Urinary bladder (tissue), 4 donors: ENCODE measurements around the gene ELFN2. TPM values are rescaled to one million over a fixed set of nuclear protein-coding genes. Genes with fewer than 3 reads are reported as not detected.
"Not testable (repeated sequence)": the region's sequence is repeated elsewhere in the genome, so short reads cannot be mapped to it uniquely, and the experiment has no call there.

Experiments
- DNase-seq: peaks from one replicate; pipeline ENCODE4 v3.0.0-alpha.2; 2015; ENCODE audit errors: extremely low spot score
- H3K27ac ChIP-seq: one replicate; pipeline ENCODE4 v1.5.1; 2013; ENCODE audit warnings: low read depth, mild to moderate bottlenecking, moderate library complexity
- H3K36me3 ChIP-seq: one replicate; pipeline ENCODE4 v1.6.1; 2013; ENCODE audit warnings: mild to moderate bottlenecking, moderate library complexity; ENCODE audit not compliant: insufficient read depth
- H3K4me1 ChIP-seq: one replicate; pipeline ENCODE4 v1.6.1; 2013; ENCODE audit warnings: mild to moderate bottlenecking, moderate library complexity; ENCODE audit not compliant: insufficient read depth
- H3K4me3 ChIP-seq: one replicate; pipeline ENCODE4 v1.5.1; 2013; ENCODE audit warnings: low read depth, low read length
- WGBS: extraction: QIAGEN DNeasy Blood & Tissue Kit; methylation state at CpG from one replicate; pipeline ENCODE4 v1.1.7; 2013; 5-methylcytosine and 5-hydroxymethylcytosine counted together
- polyA plus RNA-seq: library from polyadenylated mRNA; stranded (reverse); fragments of 200-250 nt; gene quantifications from one replicate; pipeline ENCODE4 v1.2.3, GENCODE V29; 2013
- total RNA-seq: library from RNA; depleted of rRNA; stranded (reverse); fragments of >200 nt; gene quantifications from one replicate; pipeline ENCODE4 v1.2.3, GENCODE V29; 2014
- donor health status: healthy with polysubstance abuse.
- donor health status: healthy.

ELFN2 gene
- total and polyA plus RNA-seq, 2 donors, result 0.05 to 0.21 TPM

- not testable (repeated sequence) for DNase-seq, H3K27ac ChIP-seq
- 39% methylated on average over 6 of the region's 6 CpGs for WGBS
Observed at GRCh38 chr22:37328538-37329237, 98.6 kb downstream of the ELFN2 start.

GRCh38 chr22:37328017-37328416 lies 99.3 kb downstream of the ELFN2 start:
- 70% methylated on average over 8 of the region's 8 CpGs for WGBS
- no peaks in the 10 kb centered on the region for H3K36me3 ChIP-seq
- peaks cover 2% of the 10 kb centered on the region for H3K4me1 ChIP-seq
- H3K4me3 ChIP-seq, result no peak overlapping the region
- DNase-seq, result no peak
- H3K27ac ChIP-seq, result no peak overlapping the region

More at GRCh38 chr22:37328538-37329237, 98.6 kb downstream of the ELFN2 start:
- H3K36me3 ChIP-seq, H3K4me3 ChIP-seq, H3K4me1 ChIP-seq: not testable (repeated sequence)

DNA sequence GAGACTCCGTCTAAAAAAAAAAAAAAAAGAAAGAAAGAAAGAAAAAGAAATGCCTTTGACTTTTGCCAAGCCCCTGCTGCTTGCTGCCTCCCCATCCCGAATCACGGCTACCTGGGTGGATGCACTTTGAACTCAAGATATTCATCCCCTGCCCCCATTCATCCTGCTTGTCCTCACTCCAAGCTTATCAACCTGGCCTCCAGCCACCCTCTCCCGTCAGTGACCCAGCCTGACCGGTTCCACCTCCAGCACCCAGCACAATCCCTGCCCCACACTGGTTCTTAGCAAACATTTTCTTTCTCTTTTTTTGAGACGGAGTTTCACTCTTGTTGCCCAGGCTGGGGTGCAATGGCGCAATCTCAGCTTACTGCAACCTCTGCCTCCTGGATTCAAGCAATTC lies 100.6 kb downstream of the ELFN2 start:
- 47% methylated on average over 7 of the region's 7 CpGs for WGBS
- Histone ChIP-seq H3K4me1 (peaks cover 2% of the 10 kb centered on the region), H3K36me3 (no peaks in the 10 kb centered on the region), H3K4me3 (no peak overlapping the region), H3K27ac (no peak overlapping the region)
- no peak for DNase-seq

DNA sequence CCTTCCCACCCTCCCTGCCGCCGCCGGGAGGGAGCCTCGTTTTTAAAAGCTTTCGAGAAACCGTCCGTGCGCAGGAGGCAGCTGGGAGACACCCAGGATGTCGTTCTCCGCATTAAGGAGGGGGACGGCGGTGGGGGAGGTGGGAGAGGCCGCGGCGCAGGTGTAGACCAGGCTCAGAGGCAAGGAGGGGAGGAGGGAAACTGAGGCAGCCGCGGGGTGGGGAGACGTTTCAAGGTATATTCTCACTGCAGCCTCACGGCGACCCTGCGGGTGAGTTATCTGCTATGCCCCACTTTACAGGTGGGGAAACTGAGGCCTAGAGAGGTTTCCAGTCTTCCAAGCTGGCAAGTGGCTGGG lies 102.3 kb downstream of the ELFN2 start:
- H3K4me1 ChIP-seq, result peaks cover 2% of the 10 kb centered on the region
- H3K27ac ChIP-seq, result no peak overlapping the region
- H3K36me3 ChIP-seq, result no peaks in the 10 kb centered on the region
- DNase-seq, result no peak
- H3K4me3 ChIP-seq, result no peak overlapping the region
- 3% methylated on average over 21 of the region's 21 CpGs for WGBS

DNA sequence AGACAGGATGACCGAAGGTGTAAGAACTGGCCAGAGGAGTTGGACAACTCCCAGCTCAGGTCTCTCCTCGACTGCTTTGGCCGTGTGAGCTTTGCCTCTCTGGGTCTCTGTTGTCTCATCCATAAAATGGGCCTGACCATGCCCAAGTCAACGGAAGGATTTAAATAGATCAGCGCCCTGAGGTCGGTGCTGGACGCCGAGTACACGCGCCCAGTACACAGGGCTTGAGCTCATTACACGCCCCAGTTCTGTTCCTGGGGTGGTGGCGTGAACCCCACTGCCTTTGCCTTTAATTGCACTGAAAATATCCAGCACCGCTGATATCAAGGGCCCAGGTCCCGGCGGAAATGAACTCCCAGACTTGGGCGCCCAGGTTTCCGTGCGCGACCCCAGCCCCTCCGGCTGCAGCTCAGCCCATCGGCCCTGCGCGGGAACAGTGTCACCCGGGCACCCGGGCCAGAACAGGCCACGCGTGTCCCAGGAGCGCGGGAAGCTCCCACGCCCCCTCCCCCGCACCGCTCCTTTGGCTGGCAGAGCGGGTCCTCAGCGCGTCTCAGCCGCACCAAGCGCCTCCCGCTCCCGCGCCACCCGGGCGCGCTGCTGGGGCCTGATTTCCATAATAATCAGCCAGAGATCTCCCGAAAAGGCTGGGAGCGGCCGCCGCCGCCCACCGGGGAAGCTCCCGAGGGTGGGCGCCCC lies 102.8 kb downstream of the ELFN2 start:
- WGBS, result 7% methylated on average over 51 of the region's 51 CpGs
- H3K27ac ChIP-seq, result no peak overlapping the region
- no peaks in the 10 kb centered on the region for H3K36me3 ChIP-seq
- H3K4me1 ChIP-seq, result peaks cover 2% of the 10 kb centered on the region
- no peak overlapping the region for H3K4me3 ChIP-seq
- no peak for DNase-seq

DNA sequence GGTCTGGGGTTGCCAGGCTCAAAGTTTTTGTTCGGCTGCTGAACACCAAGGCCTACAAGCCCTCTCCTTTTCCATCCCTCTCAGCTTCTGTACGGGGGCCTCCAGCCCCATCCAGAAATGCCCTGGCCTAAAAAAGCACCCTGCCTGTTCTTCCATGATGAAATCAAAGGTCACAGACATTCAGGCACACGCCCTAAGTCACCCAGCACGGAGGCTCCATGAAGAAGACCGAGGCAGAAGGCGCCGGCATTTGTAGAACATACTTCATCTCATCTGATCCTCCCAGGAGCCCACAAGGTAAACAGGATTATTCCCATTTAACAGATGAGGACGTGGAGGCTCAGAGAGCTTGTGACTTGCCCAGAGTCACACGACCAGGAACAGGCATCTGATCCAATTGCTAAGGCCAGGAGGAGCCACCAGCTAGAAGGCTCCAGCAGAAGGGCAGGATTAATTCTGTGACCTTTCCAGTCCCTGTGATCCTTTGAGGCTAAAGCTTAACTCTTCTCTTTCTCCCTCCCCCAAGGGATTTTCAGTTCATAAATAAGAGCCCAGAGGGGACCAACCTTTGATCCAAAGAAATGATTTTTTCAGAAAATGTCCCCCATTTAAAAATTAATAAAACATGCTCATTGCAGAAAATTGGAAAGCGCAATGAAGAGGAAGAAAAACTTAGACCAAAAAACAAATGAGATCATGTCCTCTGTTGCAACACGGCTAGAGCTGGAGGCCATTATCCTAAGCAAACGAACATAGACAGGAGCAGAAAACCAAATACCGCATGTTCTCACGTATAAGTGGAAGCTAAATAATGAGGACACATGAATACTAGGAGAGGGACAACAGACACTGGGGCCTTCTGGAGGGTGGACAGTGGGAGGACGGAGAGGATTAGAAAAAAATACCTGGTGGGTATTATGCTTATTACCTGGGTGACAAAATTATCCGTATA lies 106.3 kb downstream of the ELFN2 start:
- 78% methylated on average over 16 of the region's 16 CpGs for WGBS
- H3K27ac ChIP-seq, result no peak overlapping the region

GRCh38 chr22:37319469-37319868 lies 107.8 kb downstream of the ELFN2 start:
- Histone ChIP-seq H3K4me1 (no peaks in the 10 kb centered on the region), H3K27ac (no peak overlapping the region), H3K36me3 (no peaks in the 10 kb centered on the region), H3K4me3 (no peak overlapping the region)
- DNase-seq, result no peak
- 72% methylated on average over 10 of the region's 10 CpGs for WGBS

More for the DNA sequence above, 106.3 kb downstream of the ELFN2 start:
- no peaks in the 10 kb centered on the region for H3K36me3 ChIP-seq
- no peak for DNase-seq
- H3K4me3 ChIP-seq, result no peak overlapping the region
- peaks cover 2% of the 10 kb centered on the region for H3K4me1 ChIP-seq

- H3K4me3 ChIP-seq, result no peak overlapping the region
- no peak for DNase-seq
- WGBS, result 58% methylated on average over 18 of the region's 18 CpGs
- no peaks in the 10 kb centered on the region for H3K36me3 ChIP-seq
- H3K4me1 ChIP-seq, result no peaks in the 10 kb centered on the region
- no peak overlapping the region for H3K27ac ChIP-seq
Observed at GRCh38 chr22:37318364-37319109, 108.7 kb downstream of the ELFN2 start.

Other genes starting within 250 kb of the ELFN2 start
- 11.6 TPM for gene C1QTNF6, start 239.2 kb downstream of the ELFN2 start, total RNA-seq
- gene C1QTNF6, start 239.2 kb downstream of the ELFN2 start, polyA plus RNA-seq, result 6.9 TPM
- not detected for gene SSTR3, start 215.0 kb downstream of the ELFN2 start, total RNA-seq
- gene SSTR3, start 215.0 kb downstream of the ELFN2 start, polyA plus RNA-seq, result not detected
- gene RAC2, start 183.2 kb downstream of the ELFN2 start, total RNA-seq, result 3.2 TPM
- 17.4 TPM for gene RAC2, start 183.2 kb downstream of the ELFN2 start, polyA plus RNA-seq
- 10.8 TPM for gene CYTH4, start 145.0 kb downstream of the ELFN2 start, total RNA-seq
- gene CYTH4, start 145.0 kb downstream of the ELFN2 start, polyA plus RNA-seq, result 5.2 TPM
- gene MFNG, start 58.9 kb upstream of the ELFN2 start, total RNA-seq, result 6.7 TPM
- gene MFNG, start 58.9 kb upstream of the ELFN2 start, polyA plus RNA-seq, result 24.8 TPM
- gene CARD10, start 91.9 kb upstream of the ELFN2 start, total RNA-seq, result 4.5 TPM
- 16.6 TPM for gene CARD10, start 91.9 kb upstream of the ELFN2 start, polyA plus RNA-seq
- gene CDC42EP1, start 133.0 kb upstream of the ELFN2 start, total RNA-seq, result 6.6 TPM
- 34.5 TPM for gene CDC42EP1, start 133.0 kb upstream of the ELFN2 start, polyA plus RNA-seq
- gene LGALS2, start 152.6 kb upstream of the ELFN2 start, total RNA-seq, result not detected
- 0.37 TPM for gene LGALS2, start 152.6 kb upstream of the ELFN2 start, polyA plus RNA-seq
- 29.3 TPM for gene GGA1, start 181.4 kb upstream of the ELFN2 start, total RNA-seq
- gene GGA1, start 181.4 kb upstream of the ELFN2 start, polyA plus RNA-seq, result 45.4 TPM
- gene SH3BP1, start 212.2 kb upstream of the ELFN2 start, total RNA-seq, result 10.9 TPM
- 11.3 TPM for gene SH3BP1, start 212.2 kb upstream of the ELFN2 start, polyA plus RNA-seq
- 3.2 TPM for gene PDXP, start 231.2 kb upstream of the ELFN2 start, total RNA-seq
- 15.1 TPM for gene PDXP, start 231.2 kb upstream of the ELFN2 start, polyA plus RNA-seq
- gene LGALS1, start 248.2 kb upstream of the ELFN2 start, total RNA-seq, result 1,499 TPM
- gene LGALS1, start 248.2 kb upstream of the ELFN2 start, polyA plus RNA-seq, result 1,781 TPM